HG02798 (cell line): ENCODE measurements around the gene HSFX3.

ENCODE experiments used
- ATAC-seq: cut with Tn5 transposase; IDR thresholded peaks from one replicate; pipeline ENCODE4 v1.9.1; 2021; ENCODE audit warnings: mild to moderate bottlenecking; ENCODE audit not compliant: unreplicated experiment, poor library complexity

HSFX3 gene

DNA sequence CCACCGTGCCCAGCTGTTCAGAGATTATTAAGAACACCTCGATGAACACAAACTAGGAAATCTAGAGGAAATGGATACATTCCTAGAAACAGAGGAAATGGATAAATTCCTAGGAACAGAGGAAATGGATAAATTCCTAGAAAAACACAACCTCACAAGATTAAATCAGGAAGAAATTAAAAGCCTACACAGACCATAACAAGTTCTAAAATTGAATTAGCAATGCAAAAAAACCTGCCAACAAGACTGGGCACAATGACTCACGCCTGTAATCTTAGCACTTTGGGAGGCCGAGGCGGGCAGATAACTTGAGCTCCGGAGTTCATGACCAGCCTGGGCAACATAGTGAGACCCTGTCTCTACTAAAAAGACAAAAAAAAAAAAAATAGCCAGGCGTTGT lies 31.5 kb downstream of the HSFX3 start:
- no peak for ATAC-seq

DNA sequence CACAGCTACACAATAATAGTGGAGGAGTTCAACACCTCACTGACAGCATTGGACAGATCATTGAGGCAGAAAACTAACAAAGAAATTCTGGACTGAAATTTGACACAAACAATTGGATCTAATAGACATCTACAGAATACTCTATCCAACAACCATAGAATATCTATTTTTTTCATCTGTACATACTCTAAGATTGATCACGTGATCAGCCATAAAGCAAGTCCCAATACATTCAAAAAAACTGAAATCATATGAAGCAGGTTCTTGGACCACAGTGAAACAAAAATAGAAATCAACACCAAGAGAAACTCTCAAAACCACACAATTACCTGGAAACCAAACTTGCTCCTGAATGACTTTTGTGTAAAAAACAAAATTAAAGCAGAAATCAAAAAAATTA lies 32.4 kb downstream of the HSFX3 start:
- ATAC-seq: no peak

DNA sequence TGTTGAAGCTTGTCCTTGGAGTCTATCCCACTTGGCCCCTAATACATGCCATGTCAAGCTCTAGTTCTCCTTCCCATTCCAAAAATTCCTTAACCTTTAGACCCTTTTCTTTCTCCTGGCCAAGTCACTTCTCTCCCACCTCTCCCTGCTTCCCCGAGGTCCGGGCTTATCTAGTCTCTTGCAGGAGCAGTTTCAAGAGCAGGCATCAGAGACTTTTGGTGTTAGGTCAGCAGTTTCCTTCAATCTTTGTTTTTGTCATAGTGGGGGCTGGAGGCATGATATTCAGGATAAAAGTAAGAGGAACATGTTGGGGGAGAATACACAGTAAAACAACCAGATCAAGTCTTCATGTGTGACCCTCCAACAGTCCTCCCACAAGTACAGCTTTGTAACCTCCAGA lies 33.1 kb downstream of the HSFX3 start:
- ATAC-seq: no peak

- ATAC-seq: no peak
Measured at GRCh38 chrX:149515954-149516602, 33.6 kb downstream of the HSFX3 start.

- no peak for ATAC-seq
Measured at GRCh38 chrX:149513825-149514428, 35.8 kb downstream of the HSFX3 start.

DNA sequence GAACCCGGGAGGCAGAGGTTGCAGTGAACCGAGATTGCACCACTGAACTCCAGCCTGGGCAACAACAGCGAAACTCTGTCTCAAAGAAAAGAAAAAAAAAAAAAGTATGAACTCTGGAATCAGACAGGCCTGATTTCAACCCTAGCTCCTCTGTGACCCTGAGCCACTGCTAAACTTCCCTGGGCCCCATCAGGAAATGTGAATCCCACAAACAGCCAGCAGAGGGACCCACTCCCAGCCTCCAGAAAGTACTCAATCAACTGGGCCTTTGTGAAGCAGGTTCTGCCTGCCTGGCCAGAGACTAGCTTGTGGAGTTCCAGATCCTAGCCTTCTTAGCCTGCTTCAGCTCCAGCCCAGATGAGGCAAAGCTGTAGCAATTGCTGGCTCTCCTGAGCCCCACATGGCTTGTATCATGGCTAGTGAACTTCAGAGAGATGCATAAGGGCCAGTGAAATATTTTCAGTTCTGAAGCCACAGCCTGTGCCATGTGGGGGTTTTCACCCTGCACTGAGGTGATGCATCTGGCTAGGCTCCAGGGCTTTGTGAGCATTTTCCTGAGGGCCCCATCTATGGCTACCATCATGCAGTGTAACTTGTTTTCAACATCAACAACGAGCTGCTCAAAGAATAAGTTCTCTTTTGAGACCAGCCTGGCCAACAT lies 37.4 kb downstream of the HSFX3 start:
- ATAC-seq: peak; percentile 87

DNA sequence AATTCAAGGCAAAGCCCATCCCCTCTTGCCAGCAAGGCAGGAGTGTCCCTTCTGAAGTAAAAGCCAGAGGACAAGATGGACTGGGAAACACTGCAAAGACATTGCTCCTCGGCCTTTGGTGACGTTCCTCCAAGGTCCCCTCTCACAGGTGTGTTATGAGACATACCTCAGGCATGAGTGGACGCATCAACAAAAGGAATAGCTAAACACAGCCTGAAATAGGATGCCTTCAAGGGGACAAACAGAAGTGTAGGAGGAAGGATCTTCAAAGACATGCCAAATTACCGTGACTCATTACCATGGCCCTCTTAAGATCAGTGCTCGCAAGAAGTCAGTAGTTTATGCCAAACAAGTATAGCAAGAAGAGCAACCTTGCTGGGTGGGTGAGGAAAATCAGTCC lies 38.6 kb downstream of the HSFX3 start:
- ATAC-seq: no peak

- no peak for ATAC-seq
Measured at GRCh38 chrX:149510386-149510785, 39.3 kb downstream of the HSFX3 start.

DNA sequence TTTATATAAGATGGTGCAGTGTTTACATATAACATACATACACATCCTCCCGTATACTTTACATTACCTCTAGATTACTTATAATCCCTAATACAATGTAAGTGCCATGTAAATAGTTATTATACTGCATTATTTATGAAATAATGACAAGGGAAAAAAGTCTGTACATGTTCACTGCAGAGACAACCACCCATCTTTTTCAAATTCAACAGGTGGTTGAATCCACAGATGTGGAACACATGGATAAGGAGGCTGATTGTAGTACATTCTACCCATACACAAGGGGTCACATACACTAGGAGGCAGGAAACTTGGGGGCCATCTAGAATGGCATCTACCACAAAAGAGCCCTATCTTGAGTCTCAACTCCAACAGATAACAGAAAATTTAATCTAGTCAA lies 41.3 kb downstream of the HSFX3 start:
- no peak for ATAC-seq

GRCh38 chrX:149506349-149506748 lies 43.4 kb downstream of the HSFX3 start:
- no peak for ATAC-seq

DNA sequence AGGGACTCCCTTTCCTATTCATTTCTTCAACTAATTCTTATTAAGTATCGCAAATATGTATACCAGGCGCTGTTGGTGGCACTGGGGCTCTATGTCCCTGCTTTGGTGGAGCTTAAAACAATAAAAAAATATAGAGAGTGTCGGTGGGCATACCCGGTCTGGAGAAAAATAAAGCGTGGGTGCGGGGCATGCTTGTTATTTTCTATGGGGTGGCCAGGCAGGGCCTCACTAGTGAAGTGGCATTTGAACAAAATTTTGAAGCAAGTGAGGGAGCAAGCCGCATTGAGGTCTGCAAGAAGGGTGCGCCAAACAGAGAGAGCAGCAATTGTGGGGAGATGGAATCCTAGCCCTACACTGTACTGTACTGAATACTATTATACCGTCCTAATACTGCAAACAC lies 44.1 kb downstream of the HSFX3 start:
- ATAC-seq: no peak

DNA sequence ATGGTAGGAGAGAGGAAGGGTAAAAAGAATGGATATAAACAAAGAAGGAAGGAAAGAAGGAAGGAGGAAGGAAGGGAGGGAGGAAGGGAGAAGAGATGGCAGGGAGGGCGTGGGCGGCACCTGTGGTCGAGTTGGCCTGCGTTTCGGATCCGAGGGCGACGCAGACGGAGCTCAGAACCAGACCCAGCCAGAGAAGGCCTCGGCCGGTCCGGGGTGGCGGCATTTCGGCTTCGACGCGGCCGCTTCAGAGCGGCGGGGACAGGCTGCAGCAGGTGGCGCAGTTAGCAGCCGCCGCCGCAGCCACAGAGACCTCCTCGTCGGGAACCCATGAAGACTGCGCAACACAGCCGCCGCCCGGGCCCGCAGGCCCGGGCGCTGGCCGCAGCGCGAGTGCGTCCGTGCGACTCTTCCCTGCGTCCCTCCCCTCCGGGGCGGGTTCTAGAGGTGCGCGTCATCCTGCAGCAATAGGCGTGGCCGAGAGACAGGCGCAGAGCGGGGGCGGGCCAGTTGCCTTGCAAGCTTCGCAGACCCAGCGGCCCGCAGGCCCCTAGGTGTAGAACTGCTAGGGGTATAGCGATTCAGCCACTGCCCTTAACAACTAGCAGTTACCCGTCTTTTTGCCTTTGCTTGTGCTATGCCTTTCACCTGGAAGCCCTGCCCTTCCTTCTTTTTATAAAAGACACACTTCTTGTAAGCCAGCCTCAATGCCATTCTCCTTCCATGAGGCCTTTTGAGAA lies 44.6 kb downstream of the HSFX3 start, which contains the start of gene IDS:
IDS (minus strand) TSS at position 392 of the 737 bp plus-strand sequence; CDS start at position 223, 169 bp downstream.
- peak; percentile 84 for ATAC-seq

DNA sequence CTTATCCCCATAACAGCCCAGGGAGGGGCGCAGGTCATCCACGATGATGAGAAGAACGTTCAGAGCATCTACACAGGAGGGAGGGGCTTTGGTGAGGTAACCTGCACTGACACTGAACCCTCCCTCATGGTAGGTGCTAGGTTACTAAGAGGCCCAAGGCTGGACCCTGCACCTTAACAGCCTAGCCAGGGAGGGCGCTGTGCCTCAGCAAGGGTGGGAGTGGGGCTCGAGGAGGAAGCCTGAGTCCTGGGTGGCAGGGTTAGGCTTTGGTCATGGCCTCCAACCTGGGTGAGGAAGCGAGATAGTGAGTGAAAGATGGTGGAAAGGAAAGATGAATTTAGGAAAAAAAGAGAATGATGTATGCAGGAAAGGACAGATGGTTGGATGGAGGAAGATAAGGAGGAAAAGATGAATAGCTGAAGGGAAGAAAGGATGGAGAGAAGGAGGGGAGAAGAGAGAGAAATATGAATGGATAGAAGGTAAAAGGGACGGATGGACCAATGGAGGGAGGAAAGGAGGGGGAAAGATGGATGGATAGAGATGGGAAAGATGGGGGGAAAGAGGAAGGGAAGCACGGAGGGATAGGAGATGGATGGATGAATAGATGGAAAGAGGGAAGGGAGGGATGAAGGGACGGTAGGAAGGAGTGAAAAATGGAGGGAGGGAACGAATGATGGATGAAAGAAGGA lies 45.4 kb downstream of the HSFX3 start:
- ATAC-seq: peak; percentile 37

- ATAC-seq: peak; percentile 73
Measured at GRCh38 chrX:149503446-149503845, 46.3 kb downstream of the HSFX3 start.

- peak; percentile 26 for ATAC-seq
Measured at GRCh38 chrX:149502923-149503322, 46.8 kb downstream of the HSFX3 start.

- no peak for ATAC-seq
Measured at GRCh38 chrX:149499766-149500165, 50.0 kb downstream of the HSFX3 start.

DNA sequence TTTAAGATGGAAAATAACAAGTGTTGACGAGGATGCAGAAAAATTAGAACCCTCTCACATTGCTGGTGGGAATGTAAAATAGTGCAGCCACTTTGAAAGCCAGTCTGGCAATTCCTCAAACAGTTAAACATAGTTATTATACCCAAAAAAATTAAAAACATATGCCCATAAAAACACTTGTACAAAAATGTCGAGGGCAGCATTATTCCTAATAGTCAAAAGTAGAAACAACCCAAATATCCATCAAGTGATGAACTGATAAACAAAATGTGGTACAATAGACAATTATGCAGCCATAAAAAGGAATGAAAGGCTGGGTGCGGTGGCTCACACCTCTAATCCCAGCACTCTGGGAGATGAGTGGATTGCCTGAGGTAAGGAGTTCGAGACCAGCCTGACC lies 51.0 kb downstream of the HSFX3 start:
- no peak for ATAC-seq
